Epithelial cell of esophagus (primary cell): ENCODE results near the gene SLC39A8.

Experiments used
- DNase-seq: peaks from one replicate; pipeline ENCODE4 v3.0.0; 2010; ENCODE audit warnings: low read depth
- H3K4me3 ChIP-seq: 2 replicates; pipeline ENCODE4 v1.5.1; 2011; ENCODE audit warnings: mild to moderate bottlenecking, low read length, control low read depth
- CTCF ChIP-seq: IDR thresholded peaks from 2 replicates; pipeline ENCODE4 v1.5.1; 2011; ENCODE audit warnings: low read depth, mild to moderate bottlenecking, low read length, control low read depth, inconsistent platforms; ENCODE audit not compliant: insufficient read depth; ENCODE audit errors: missing control alignments

SLC39A8 gene

GRCh38 chr4:102324730-102325129 lies 20.6 kb downstream of the SLC39A8 start:
- DNase-seq, result no peak
- H3K4me3 ChIP-seq, result no peak overlapping the region
- TF ChIP-seq CTCF, result no peak

- no peak for TF ChIP-seq CTCF
- no peak for DNase-seq
- no peak overlapping the region for H3K4me3 ChIP-seq
Measured at GRCh38 chr4:102322736-102323135, 22.5 kb downstream of the SLC39A8 start.

- H3K4me3 ChIP-seq, result no peak overlapping the region
- no peak for DNase-seq
- TF ChIP-seq CTCF, result no peak
Measured at GRCh38 chr4:102321260-102321995, 23.9 kb downstream of the SLC39A8 start.

GRCh38 chr4:102319594-102319993 lies 25.7 kb downstream of the SLC39A8 start:
- no peak overlapping the region for H3K4me3 ChIP-seq
- no peak for TF ChIP-seq CTCF
- no peak for DNase-seq

- peak; percentile 36 for DNase-seq
- no peak for TF ChIP-seq CTCF
- no peak overlapping the region for H3K4me3 ChIP-seq
Measured at GRCh38 chr4:102318526-102318925, 26.8 kb downstream of the SLC39A8 start.

- H3K4me3 ChIP-seq, result no peak overlapping the region
- no peak for DNase-seq
- TF ChIP-seq CTCF, result no peak
Measured at GRCh38 chr4:102318105-102318504, 27.2 kb downstream of the SLC39A8 start.

GRCh38 chr4:102317459-102317858 lies 27.8 kb downstream of the SLC39A8 start:
- H3K4me3 ChIP-seq, result no peak overlapping the region
- no peak for DNase-seq
- no peak for TF ChIP-seq CTCF
